GM23338 (cell line): ENCODE data around the gene MROH7. TPM values are rescaled to one million over a fixed set of nuclear protein-coding genes. Genes with fewer than 3 reads are reported as not detected.

Experiments
- ATAC-seq: fragments of 200-7000 bp; cut with Tn5 transposase; 3 replicates; pipeline ENCODE4 v1.9.1; 2020
- DNase-seq: peaks from one replicate; pipeline ENCODE4 v3.0.0-alpha.2; 2015; ENCODE audit warnings: low spot score
- H2AFZ ChIP-seq: fragments of 200-600 bp; sonication (generic); 2 replicates; pipeline ENCODE4 v1.8.0; 2016; ENCODE audit warnings: antibody characterized with exemption, mild to moderate bottlenecking, moderate library complexity
- H3F3A ChIP-seq: fragments of 200-600 bp; sonication (generic); replicated peaks from 2 replicates; pipeline ENCODE4 v1.8.0; 2017; ENCODE audit warnings: antibody characterized with exemption, mixed run types, low read depth
- H3K27ac ChIP-seq: fragments of 200-600 bp; sonication (generic); 2 replicates; pipeline ENCODE4 v1.6.1; 2016; ENCODE audit warnings: low read depth
- H3K27me3 ChIP-seq: fragments of 200-600 bp; sonication (generic); 2 replicates; pipeline ENCODE4 v1.8.0; 2016; ENCODE audit warnings: mild to moderate bottlenecking, mixed run types, moderate library complexity; ENCODE audit not compliant: insufficient read depth
- H3K36me3 ChIP-seq: fragments of 200-600 bp; sonication (generic); 2 replicates; pipeline ENCODE4 v1.8.0; 2016; ENCODE audit warnings: mild to moderate bottlenecking; ENCODE audit not compliant: insufficient read depth
- H3K4me1 ChIP-seq: fragments of 200-600 bp; sonication (generic); 2 replicates; pipeline ENCODE4 v1.8.0; 2016; ENCODE audit warnings: mild to moderate bottlenecking, moderate library complexity; ENCODE audit not compliant: insufficient read depth
- H3K4me2 ChIP-seq: fragments of 200-600 bp; sonication (generic); 2 replicates; pipeline ENCODE4 v1.7.1; 2017; ENCODE audit warnings: mixed run types
- H3K4me3 ChIP-seq: fragments of 200-600 bp; sonication (generic); 2 replicates; pipeline ENCODE4 v1.6.1; 2016; ENCODE audit warnings: mixed run types
- H3K79me2 ChIP-seq: fragments of 200-600 bp; sonication (generic); replicated peaks from 2 replicates; pipeline ENCODE4 v1.8.0; 2017; ENCODE audit warnings: mild to moderate bottlenecking; ENCODE audit not compliant: insufficient read depth
- H3K9me2 ChIP-seq: fragments of 200-600 bp; sonication (generic); 2 replicates; pipeline ENCODE4 v1.8.0; 2017; ENCODE audit not compliant: insufficient read depth
- H4K20me1 ChIP-seq: fragments of 200-600 bp; sonication (generic); replicated peaks from 2 replicates; pipeline ENCODE4 v1.8.0; 2017; ENCODE audit warnings: mild to moderate bottlenecking; ENCODE audit not compliant: insufficient read depth
- H3K27ac Mint-ChIP-seq: 2 replicates; pipeline ENCODE4 v1.8.0; 2020; ENCODE audit warnings: inconsistent platforms, mild to moderate bottlenecking, moderate library complexity, mixed read lengths
- H3K27me3 Mint-ChIP-seq: 3 replicates; pipeline ENCODE4 v1.8.0; 2022; ENCODE audit warnings: low read depth, mild to moderate bottlenecking, moderate library complexity, mixed read lengths, inconsistent platforms; ENCODE audit not compliant: insufficient read depth, poor library complexity
- H3K36me3 Mint-ChIP-seq: 3 replicates; pipeline ENCODE4 v1.8.0; 2021; ENCODE audit warnings: low read depth, mild to moderate bottlenecking, inconsistent platforms, moderate library complexity, mixed read lengths
- H3K4me1 Mint-ChIP-seq: 3 replicates; pipeline ENCODE4 v1.8.0; 2020; ENCODE audit warnings: mild to moderate bottlenecking, inconsistent platforms, mixed read lengths
- H3K4me3 Mint-ChIP-seq: 3 replicates; pipeline ENCODE4 v1.8.0; 2021; ENCODE audit warnings: moderate library complexity, mild to moderate bottlenecking, inconsistent platforms, mixed read lengths
- H3K9me3 Mint-ChIP-seq: 3 replicates; pipeline ENCODE4 v1.8.0; 2020; ENCODE audit warnings: moderate library complexity, mild to moderate bottlenecking, inconsistent platforms, mixed read lengths
- CREB1 ChIP-seq: fragments of 250-450 bp; sonication (Bioruptor Pico); IDR thresholded peaks from 2 replicates; pipeline ENCODE4 v1.5.0; 2020; ENCODE audit warnings: low read depth, mild to moderate bottlenecking, moderate library complexity
- EZH2 ChIP-seq: fragments of 200-600 bp; sonication (generic); IDR thresholded peaks from one replicate; pipeline ENCODE4 v1.8.0; 2017; ENCODE audit warnings: antibody characterized with exemption, mild to moderate bottlenecking, low read depth; ENCODE audit not compliant: unreplicated experiment
- JUNB ChIP-seq: IDR thresholded peaks from one replicate; pipeline ENCODE4 v1.6.1; 2016; ENCODE audit warnings: antibody characterized with exemption; ENCODE audit not compliant: unreplicated experiment
- POLR2AphosphoS5 ChIP-seq: IDR thresholded peaks from 2 replicates; pipeline ENCODE4 v1.6.1; 2016; ENCODE audit warnings: antibody characterized with exemption, low read depth
- STAT1 ChIP-seq: IDR thresholded peaks from one replicate; pipeline ENCODE4 v1.6.1; 2016; ENCODE audit warnings: antibody characterized with exemption; ENCODE audit not compliant: unreplicated experiment
- ZNF114 ChIP-seq: fragments of 250-450 bp; sonication (Bioruptor Pico); IDR thresholded peaks from 2 replicates; pipeline ENCODE4 v1.5.0; 2020; ENCODE audit warnings: mild to moderate bottlenecking, moderate library complexity
- ZNF331 ChIP-seq: fragments of 250-450 bp; sonication (Bioruptor Pico); IDR thresholded peaks from 2 replicates; pipeline ENCODE4 v1.5.0; 2020; ENCODE audit warnings: low read depth, mild to moderate bottlenecking, moderate library complexity
- polyA plus RNA-seq: library from polyadenylated mRNA; unstranded; fragments of >200 nt; fragmentation: Nextera tagmentation; extraction: Ambion mirVana; gene quantifications from 2 replicates; pipeline ENCODE4 v1.2.1, GENCODE V29; 2016
- total RNA-seq: library from RNA; depleted of rRNA; stranded (reverse); fragments of >200 nt; shearing (Covaris generic); gene quantifications from 2 replicates; pipeline ENCODE4 v1.2.3, GENCODE V29; 2014
- TF ChIP-seq, protein P1 (sequence below): fragments of 250-450 bp; sonication (Bioruptor Pico); IDR thresholded peaks from 2 replicates; pipeline ENCODE4 v1.5.0; 2020; ENCODE audit warnings: mild to moderate bottlenecking, moderate library complexity
- TF ChIP-seq, protein P2 (sequence below), 2 experiments: fragments of 200-600 bp in 1 of 2; sonication (generic) in 1 of 2; conservative IDR thresholded peaks; 2 replicates each; pipeline versions ENCODE4 v1.5.1 to v1.6.1; 2016 to 2017; ENCODE audit warnings: antibody characterized with exemption in 2 of 2, low read depth in 2 of 2, mild to moderate bottlenecking in 2 of 2, moderate library complexity in 1 of 2
- TF ChIP-seq, protein P3 (sequence below): IDR thresholded peaks from one replicate; pipeline ENCODE4 v1.6.1; 2018; ENCODE audit warnings: antibody characterized with exemption; ENCODE audit not compliant: unreplicated experiment

MROH7 gene
- total and polyA plus RNA-seq, 2 experiments from 2014 or later = 0.17 TPM; not detected in 1

DNA sequence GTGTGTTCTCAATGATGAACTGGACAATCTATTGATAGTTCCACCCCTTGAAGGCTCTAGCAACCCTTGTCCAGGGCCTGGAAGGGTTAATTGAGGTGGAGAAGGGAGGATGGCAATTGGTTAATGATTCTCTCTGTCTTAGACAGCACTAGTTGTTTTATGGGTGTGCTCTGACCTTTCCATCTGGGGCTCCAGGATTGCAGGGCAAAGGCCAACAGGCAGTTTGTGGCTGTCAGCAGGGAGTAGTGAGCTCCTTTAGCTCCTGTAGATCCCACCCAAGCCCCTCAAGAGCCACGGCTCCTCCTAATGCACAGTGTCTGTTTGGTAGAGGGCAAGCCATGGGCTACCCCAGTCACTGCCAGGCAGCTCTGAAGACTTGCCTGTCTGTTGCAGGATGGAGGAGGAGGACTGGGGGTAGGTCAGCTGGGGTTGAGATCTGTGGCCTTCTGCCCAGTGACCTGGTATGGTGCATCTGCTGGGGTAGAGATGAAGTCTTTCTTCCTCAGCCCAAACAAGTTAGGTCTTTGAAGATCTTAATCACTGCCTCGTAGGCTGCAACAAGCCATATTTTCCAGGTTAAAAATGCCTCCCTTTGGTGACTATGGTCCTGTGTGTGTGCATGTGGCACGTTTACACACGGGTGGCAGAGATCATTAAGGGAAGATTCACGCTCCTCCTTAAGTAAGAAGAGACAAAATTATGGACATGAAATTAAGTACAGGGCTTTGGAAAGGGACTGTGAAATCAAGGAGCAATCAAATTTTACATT lies 7.7 kb downstream of the MROH7 start (continued):
- TF ChIP-seq, protein P1, sequence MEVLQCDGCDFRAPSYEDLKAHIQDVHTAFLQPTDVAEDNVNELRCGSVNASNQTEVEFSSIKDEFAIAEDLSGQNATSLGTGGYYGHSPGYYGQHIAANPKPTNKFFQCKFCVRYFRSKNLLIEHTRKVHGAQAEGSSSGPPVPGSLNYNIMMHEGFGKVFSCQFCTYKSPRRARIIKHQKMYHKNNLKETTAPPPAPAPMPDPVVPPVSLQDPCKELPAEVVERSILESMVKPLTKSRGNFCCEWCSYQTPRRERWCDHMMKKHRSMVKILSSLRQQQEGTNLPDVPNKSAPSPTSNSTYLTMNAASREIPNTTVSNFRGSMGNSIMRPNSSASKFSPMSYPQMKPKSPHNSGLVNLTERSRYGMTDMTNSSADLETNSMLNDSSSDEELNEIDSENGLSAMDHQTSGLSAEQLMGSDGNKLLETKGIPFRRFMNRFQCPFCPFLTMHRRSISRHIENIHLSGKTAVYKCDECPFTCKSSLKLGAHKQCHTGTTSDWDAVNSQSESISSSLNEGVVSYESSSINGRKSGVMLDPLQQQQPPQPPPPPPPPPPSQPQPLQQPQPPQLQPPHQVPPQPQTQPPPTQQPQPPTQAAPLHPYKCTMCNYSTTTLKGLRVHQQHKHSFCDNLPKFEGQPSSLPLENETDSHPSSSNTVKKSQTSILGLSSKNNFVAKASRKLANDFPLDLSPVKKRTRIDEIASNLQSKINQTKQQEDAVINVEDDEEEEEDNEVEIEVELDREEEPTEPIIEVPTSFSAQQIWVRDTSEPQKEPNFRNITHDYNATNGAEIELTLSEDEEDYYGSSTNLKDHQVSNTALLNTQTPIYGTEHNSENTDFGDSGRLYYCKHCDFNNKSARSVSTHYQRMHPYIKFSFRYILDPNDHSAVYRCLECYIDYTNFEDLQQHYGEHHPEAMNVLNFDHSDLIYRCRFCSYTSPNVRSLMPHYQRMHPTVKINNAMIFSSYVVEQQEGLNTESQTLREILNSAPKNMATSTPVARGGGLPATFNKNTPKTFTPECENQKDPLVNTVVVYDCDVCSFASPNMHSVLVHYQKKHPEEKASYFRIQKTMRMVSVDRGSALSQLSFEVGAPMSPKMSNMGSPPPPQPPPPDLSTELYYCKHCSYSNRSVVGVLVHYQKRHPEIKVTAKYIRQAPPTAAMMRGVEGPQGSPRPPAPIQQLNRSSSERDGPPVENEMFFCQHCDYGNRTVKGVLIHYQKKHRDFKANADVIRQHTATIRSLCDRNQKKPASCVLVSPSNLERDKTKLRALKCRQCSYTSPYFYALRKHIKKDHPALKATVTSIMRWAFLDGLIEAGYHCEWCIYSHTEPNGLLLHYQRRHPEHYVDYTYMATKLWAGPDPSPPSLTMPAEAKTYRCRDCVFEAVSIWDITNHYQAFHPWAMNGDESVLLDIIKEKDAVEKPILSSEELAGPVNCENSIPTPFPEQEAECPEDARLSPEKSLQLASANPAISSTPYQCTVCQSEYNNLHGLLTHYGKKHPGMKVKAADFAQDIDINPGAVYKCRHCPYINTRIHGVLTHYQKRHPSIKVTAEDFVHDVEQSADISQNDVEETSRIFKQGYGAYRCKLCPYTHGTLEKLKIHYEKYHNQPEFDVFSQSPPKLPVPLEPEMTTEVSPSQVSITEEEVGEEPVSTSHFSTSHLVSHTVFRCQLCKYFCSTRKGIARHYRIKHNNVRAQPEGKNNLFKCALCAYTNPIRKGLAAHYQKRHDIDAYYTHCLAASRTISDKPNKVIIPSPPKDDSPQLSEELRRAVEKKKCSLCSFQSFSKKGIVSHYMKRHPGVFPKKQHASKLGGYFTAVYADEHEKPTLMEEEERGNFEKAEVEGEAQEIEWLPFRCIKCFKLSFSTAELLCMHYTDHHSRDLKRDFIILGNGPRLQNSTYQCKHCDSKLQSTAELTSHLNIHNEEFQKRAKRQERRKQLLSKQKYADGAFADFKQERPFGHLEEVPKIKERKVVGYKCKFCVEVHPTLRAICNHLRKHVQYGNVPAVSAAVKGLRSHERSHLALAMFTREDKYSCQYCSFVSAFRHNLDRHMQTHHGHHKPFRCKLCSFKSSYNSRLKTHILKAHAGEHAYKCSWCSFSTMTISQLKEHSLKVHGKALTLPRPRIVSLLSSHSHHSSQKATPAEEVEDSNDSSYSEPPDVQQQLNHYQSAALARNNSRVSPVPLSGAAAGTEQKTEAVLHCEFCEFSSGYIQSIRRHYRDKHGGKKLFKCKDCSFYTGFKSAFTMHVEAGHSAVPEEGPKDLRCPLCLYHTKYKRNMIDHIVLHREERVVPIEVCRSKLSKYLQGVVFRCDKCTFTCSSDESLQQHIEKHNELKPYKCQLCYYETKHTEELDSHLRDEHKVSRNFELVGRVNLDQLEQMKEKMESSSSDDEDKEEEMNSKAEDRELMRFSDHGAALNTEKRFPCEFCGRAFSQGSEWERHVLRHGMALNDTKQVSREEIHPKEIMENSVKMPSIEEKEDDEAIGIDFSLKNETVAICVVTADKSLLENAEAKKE (CRISPR knock-in tag) = no peak
- TF ChIP-seq STAT1 (no peak), POLR2AphosphoS5 (no peak), ZNF331 (CRISPR knock-in tag) (no peak), JUNB (no peak)
- TF ChIP-seq, protein P2, sequence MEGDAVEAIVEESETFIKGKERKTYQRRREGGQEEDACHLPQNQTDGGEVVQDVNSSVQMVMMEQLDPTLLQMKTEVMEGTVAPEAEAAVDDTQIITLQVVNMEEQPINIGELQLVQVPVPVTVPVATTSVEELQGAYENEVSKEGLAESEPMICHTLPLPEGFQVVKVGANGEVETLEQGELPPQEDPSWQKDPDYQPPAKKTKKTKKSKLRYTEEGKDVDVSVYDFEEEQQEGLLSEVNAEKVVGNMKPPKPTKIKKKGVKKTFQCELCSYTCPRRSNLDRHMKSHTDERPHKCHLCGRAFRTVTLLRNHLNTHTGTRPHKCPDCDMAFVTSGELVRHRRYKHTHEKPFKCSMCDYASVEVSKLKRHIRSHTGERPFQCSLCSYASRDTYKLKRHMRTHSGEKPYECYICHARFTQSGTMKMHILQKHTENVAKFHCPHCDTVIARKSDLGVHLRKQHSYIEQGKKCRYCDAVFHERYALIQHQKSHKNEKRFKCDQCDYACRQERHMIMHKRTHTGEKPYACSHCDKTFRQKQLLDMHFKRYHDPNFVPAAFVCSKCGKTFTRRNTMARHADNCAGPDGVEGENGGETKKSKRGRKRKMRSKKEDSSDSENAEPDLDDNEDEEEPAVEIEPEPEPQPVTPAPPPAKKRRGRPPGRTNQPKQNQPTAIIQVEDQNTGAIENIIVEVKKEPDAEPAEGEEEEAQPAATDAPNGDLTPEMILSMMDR (conservative IDR thresholded peaks at IDR 0.05; ENCODE audit: low read depth in 2 of 2) = no peak

DNA sequence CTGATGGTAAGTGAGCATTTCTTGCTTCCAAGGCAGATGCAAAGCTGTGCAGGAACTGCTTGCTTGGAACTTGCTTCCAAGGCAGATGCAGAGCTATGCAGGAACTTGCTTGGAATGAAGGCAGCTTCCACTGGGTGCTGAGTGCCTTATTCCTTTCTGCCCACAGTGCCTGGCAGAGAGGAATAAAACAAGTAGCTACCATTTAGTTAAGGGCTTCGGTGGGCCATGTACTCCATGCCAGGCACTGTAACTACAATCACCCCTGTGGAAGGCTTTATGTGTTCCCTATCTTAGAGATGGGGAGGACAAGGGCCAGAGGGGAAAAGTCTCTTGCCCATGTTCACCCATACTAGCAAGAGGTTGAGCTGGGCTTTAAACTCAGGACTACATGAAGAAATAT lies 8.3 kb downstream of the MROH7 start:
- ATAC-seq (no peak), DNase-seq (no peak)
- H4K20me1 ChIP-seq = no peaks in the 10 kb centered on the region
- peaks cover 3% of the 10 kb centered on the region; the same call in 1 of the 3 replicates for H3K9me3 Mint-ChIP-seq
- peaks cover 4% of the 10 kb centered on the region; the same call in 1 of the 3 replicates for H3K4me1 Mint-ChIP-seq
- no peak overlapping the region for H2AFZ ChIP-seq
- no peak overlapping the region for H3K4me2 ChIP-seq
- no peaks in the 10 kb centered on the region for H3K36me3 ChIP-seq
- H3K27me3 ChIP-seq = no peaks in the 10 kb centered on the region
- H3K79me2 ChIP-seq = no peaks in the 10 kb centered on the region
- H3K4me3 Mint-ChIP-seq = no peak overlapping the region
- H3K4me3 ChIP-seq = no peak overlapping the region
- H3K4me1 ChIP-seq = no peaks in the 10 kb centered on the region
- H3K36me3 Mint-ChIP-seq = no peaks in the 10 kb centered on the region
- H3K27ac ChIP-seq = no peak overlapping the region
- H3K27me3 Mint-ChIP-seq = peaks cover 10% of the 10 kb centered on the region
- no peaks in the 10 kb centered on the region for H3K9me2 ChIP-seq
- no peaks in the 10 kb centered on the region for H3F3A ChIP-seq
- no peak overlapping the region for H3K27ac Mint-ChIP-seq
- TF ChIP-seq CREB1 (no peak), ZNF114 (no peak), ZNF331 (CRISPR knock-in tag) (no peak), JUNB (no peak), EZH2 (no peak)
- TF ChIP-seq, protein P2 (conservative IDR thresholded peaks at IDR 0.05; ENCODE audit: low read depth in 2 of 2) = no peak
- TF ChIP-seq, protein P3, sequence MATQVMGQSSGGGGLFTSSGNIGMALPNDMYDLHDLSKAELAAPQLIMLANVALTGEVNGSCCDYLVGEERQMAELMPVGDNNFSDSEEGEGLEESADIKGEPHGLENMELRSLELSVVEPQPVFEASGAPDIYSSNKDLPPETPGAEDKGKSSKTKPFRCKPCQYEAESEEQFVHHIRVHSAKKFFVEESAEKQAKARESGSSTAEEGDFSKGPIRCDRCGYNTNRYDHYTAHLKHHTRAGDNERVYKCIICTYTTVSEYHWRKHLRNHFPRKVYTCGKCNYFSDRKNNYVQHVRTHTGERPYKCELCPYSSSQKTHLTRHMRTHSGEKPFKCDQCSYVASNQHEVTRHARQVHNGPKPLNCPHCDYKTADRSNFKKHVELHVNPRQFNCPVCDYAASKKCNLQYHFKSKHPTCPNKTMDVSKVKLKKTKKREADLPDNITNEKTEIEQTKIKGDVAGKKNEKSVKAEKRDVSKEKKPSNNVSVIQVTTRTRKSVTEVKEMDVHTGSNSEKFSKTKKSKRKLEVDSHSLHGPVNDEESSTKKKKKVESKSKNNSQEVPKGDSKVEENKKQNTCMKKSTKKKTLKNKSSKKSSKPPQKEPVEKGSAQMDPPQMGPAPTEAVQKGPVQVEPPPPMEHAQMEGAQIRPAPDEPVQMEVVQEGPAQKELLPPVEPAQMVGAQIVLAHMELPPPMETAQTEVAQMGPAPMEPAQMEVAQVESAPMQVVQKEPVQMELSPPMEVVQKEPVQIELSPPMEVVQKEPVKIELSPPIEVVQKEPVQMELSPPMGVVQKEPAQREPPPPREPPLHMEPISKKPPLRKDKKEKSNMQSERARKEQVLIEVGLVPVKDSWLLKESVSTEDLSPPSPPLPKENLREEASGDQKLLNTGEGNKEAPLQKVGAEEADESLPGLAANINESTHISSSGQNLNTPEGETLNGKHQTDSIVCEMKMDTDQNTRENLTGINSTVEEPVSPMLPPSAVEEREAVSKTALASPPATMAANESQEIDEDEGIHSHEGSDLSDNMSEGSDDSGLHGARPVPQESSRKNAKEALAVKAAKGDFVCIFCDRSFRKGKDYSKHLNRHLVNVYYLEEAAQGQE = no peak
